GM12878 (cell line): Measurements from ENCODE around the gene BCAS3. TPM values are rescaled to one million over a fixed set of nuclear protein-coding genes. Genes with fewer than 3 reads are reported as not detected.
"Not testable (repeated sequence)": the region's sequence is repeated elsewhere in the genome, so short reads cannot be mapped to it uniquely, and the experiment has no call there.

ENCODE experiments used
- ATAC-seq: fragments of 200-7000 bp; cut with Tn5 transposase; 3 replicates; pipeline ENCODE4 v1.9.1; 2020; ENCODE audit warnings: mild to moderate bottlenecking, moderate library complexity
- BruUV-seq: library from RNA; stranded (reverse); fragments of 400-500 nt; replicated peaks from 2 replicates; lab custom pipeline; 2021; lab: Mats Ljungman, UMichigan
- CTCF ChIA-PET: fragments of 300-600 bp; sonication (Branson Sonifier 250); formaldehyde crosslinking; extraction: SDS; loops from one replicate; lab custom pipeline; 2021; ENCODE audit warnings: inconsistent platforms; lab: Yijun Ruan, JAX
- POLR2A ChIA-PET: fragments of 350-600 bp; formaldehyde crosslinking; extraction: SDS; loops from one replicate; lab custom pipeline; 2021; ENCODE audit warnings: inconsistent platforms; lab: Charles Lee
- RAD21 ChIA-PET: fragments of 300-600 bp; sonication (Branson Sonifier 250); formaldehyde crosslinking; loops from one replicate; lab custom pipeline; 2023; ENCODE audit warnings: antibody characterized with exemption; ENCODE audit not compliant: unreplicated experiment; lab: Charles Lee
- SMC1A ChIA-PET: fragments of 300-600 bp; sonication (Branson Sonifier 250); formaldehyde crosslinking; loops from one replicate; lab custom pipeline; 2023; ENCODE audit not compliant: unreplicated experiment, uncharacterized antibody; lab: Charles Lee
- DNase-seq: peaks from one replicate; pipeline ENCODE4 v3.0.0-alpha.2; 2011; ENCODE audit warnings: low read depth, low spot score
- FAIRE-seq: peaks from 3 replicates; lab custom pipeline; 2011; peaks lifted over from hg19 to GRCh38; lab: Jason Lieb, UNC
- H2AFZ ChIP-seq: 2 replicates; pipeline ENCODE4 v1.6.0; 2011; ENCODE audit warnings: low read depth, low read length, control low read depth; ENCODE audit not compliant: control insufficient read depth
- H3K27ac ChIP-seq: 2 replicates; pipeline ENCODE4 v1.5.1; 2011; ENCODE audit warnings: control low read depth; ENCODE audit not compliant: control insufficient read depth, insufficient read depth
- H3K27me3 ChIP-seq, 2 experiments: replicated peaks in 1 of 2; 2 replicates each; pipeline versions ENCODE4 v1.6.0 to v1.6.1; 2011; ENCODE audit warnings: low read length in 1 of 2; ENCODE audit not compliant: control insufficient read depth in 2 of 2, insufficient read depth in 2 of 2
- H3K36me3 ChIP-seq, 2 experiments: 2 replicates each; pipeline ENCODE4 v1.5.1; 2011; ENCODE audit warnings: low read length in 1 of 2; ENCODE audit not compliant: control insufficient read depth in 2 of 2, insufficient read depth in 2 of 2
- H3K4me1 ChIP-seq: 2 replicates; pipeline ENCODE4 v1.6.1; 2011; ENCODE audit warnings: mild to moderate bottlenecking, low read length, moderate library complexity, mixed read lengths; ENCODE audit not compliant: control insufficient read depth, insufficient read depth
- H3K4me2 ChIP-seq: 2 replicates; pipeline ENCODE4 v1.6.0; 2011; ENCODE audit warnings: control low read depth; ENCODE audit not compliant: control insufficient read depth, insufficient read depth
- H3K4me3 ChIP-seq: fragments of 200-600 bp; sonication (generic); 2 replicates; pipeline ENCODE4 v1.5.1; 2016
- H3K79me2 ChIP-seq: 2 replicates; pipeline ENCODE4 v1.6.0; 2011; ENCODE audit warnings: low read length; ENCODE audit not compliant: control insufficient read depth, insufficient read depth
- H3K9ac ChIP-seq: 2 replicates; pipeline ENCODE4 v1.8.0; 2011; ENCODE audit warnings: low read length, control low read depth, mixed read lengths; ENCODE audit not compliant: control insufficient read depth, insufficient read depth
- H3K9me3 ChIP-seq: replicated peaks from 3 replicates; pipeline ENCODE4 v1.5.1; 2011; ENCODE audit warnings: mild to moderate bottlenecking, low read length; ENCODE audit not compliant: control insufficient read depth, insufficient read depth
- H4K20me1 ChIP-seq: 2 replicates; pipeline ENCODE4 v1.6.0; 2011; ENCODE audit not compliant: control insufficient read depth, insufficient read depth
- ETV6 ChIP-seq, 2 experiments: fragments of 450-650 bp in 1 of 2; IDR thresholded peaks in 1 of 2; conservative IDR thresholded peaks in 1 of 2; 2 replicates each; pipeline ENCODE4 v1.6.1; 2014; ENCODE audit warnings: antibody characterized with exemption in 1 of 2, borderline replicate concordance in 1 of 2, low read depth in 1 of 2, mild to moderate bottlenecking in 1 of 2, moderate library complexity in 1 of 2
- NFXL1 ChIP-seq: fragments of 450-650 bp; IDR thresholded peaks from 2 replicates; pipeline ENCODE4 v1.6.1; 2017; ENCODE audit warnings: antibody characterized with exemption, mild to moderate bottlenecking, borderline replicate concordance
- ZNF207 ChIP-seq: fragments of 450-650 bp; IDR thresholded peaks from 2 replicates; pipeline ENCODE4 v1.6.1; 2014; ENCODE audit warnings: antibody characterized with exemption, mild to moderate bottlenecking, borderline replicate concordance
- WGBS: methylation state at CpG from one replicate; pipeline ENCODE4 v1.1.6; 2016; ENCODE audit warnings: low lambda C conversion rate; ENCODE audit not compliant: insufficient replicate concordance, insufficient coverage; ENCODE audit errors: missing lambda C conversion rate; 5-methylcytosine and 5-hydroxymethylcytosine counted together
- in situ Hi-C: fragments of 300-500 bp; cut with MboI; formaldehyde crosslinking; loops from 9 replicates; pipeline ENCODE4 v1.14.3; 2018; ENCODE audit warnings: mixed read lengths
- intact Hi-C: fragments of 100-400 bp; cut with micrococcal nuclease; formaldehyde crosslinking; loops from one replicate; pipeline ENCODE4 v1.14.2; 2022; ENCODE audit not compliant: unreplicated experiment
- polyA plus RNA-seq, 11 experiments: library from polyadenylated mRNA; depleted of rRNA in 4 of 11; unstranded in 6 of 11; stranded (reverse) in 5 of 11; fragments of >200 nt; fragmentation: Nextera tagmentation in 4 of 11; fragmentation: Illumina TruSeq in 1 of 11; extraction: Ambion mirVana in 4 of 11; extraction: Trizol in 1 of 11; gene quantifications; 1 replicate in 1 of 11; 2 replicates in 10 of 11; pipeline versions ENCODE4 v1.2.1 to v1.2.3, GENCODE V29; 2011 to 2016; ENCODE audit warnings: inconsistent platforms in 2 of 11, missing spikeins in 2 of 11, low read depth in 1 of 11
- total RNA-seq, 4 experiments: library from RNA; depleted of rRNA in 3 of 4; stranded (reverse); fragments of >200 nt in 3 of 4; fragmentation: Illumina TruSeq in 1 of 4; extraction: Trizol in 1 of 4; gene quantifications; 2 replicates each; pipeline versions ENCODE4 v1.2.1 to v1.2.3, GENCODE V29; 2013 to 2021

The BCAS3 gene
- total and polyA plus RNA-seq, 10 of the 15 experiments (the other 5 are each of a cell fraction or from before 2014, with no cell fraction given), result 2.1 to 11.0 (median 6.6) TPM

DNA sequence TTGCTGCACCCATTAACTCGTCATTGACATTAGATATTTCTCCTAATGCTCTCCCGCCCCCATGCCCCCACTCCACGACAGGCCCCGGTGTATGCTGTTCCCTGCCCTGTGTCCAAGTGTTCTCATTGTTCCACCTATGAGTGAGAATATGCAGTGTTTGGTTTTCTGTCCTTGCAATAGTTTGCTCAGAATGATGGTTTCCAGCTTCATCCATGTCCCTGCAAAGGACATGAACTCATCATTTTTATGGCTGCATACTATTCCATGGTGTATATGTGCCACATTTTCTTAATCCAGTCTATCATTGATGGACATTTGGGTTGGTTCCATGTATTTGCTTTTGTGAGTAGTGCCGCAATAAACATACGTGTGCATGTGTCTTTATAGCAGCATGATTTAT lies 83.7 kb downstream of the BCAS3 start:
- H3K4me3 ChIP-seq, SMC1A ChIA-PET, BruUV-seq, H3K79me2 ChIP-seq, H3K27ac ChIP-seq, RAD21 ChIA-PET, intact Hi-C loops, CTCF ChIA-PET, H3K4me1 ChIP-seq, POLR2A ChIA-PET, DNase-seq, H3K27me3 ChIP-seq, H3K9me3 ChIP-seq, H2AFZ ChIP-seq, H3K36me3 ChIP-seq, in situ Hi-C loops, H4K20me1 ChIP-seq, FAIRE-seq, ATAC-seq, H3K4me2 ChIP-seq, H3K9ac ChIP-seq: not testable (repeated sequence)
- WGBS, result 68% methylated on average over 6 of the region's 6 CpGs
- TF ChIP-seq ETV6 (conservative IDR thresholded peaks at IDR 0.05 in 1 of 2, IDR thresholded peaks at IDR 0.05 in 1 of 2; ENCODE audit: borderline replicate concordance in 1 of 2, low read depth in 1 of 2), result peak in 1 of 2 experiments; percentile 69; a peak in 1 of 4 replicates

DNA sequence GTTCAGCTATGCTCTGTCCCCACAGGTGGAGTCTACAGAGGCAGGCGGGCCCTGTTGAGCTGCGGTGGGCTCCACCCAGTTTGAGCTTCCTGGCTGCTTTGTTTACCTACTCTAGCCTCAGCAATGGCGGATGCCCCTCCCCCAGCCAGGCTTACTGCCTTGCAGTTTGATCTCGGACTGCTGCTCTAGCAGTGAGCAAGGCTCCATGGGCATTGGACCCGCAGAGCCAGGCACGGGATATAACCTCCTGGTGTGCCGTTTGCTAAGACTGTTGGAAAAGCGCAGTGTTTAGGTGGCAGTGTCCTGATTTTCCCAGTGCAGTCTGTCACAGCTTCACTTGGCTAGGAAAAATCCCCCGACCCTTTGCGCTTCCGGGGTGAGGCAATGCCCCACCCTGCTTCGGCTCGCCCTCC lies 89.1 kb downstream of the BCAS3 start:
- CTCF ChIA-PET, result no interaction called here
- RAD21 ChIA-PET, result no interaction called here
- BruUV-seq, result no TSS peak
- in situ Hi-C loops, result no loop called here
- no peaks in the 10 kb centered on the region for H3K9me3 ChIP-seq
- no peak for DNase-seq
- no peak for FAIRE-seq
- TF ChIP-seq ZNF207 (no peak), NFXL1 (0 out of 2 replicates have a peak, but pooled peaks have one; percentile 55)
- POLR2A ChIA-PET, result no interaction called here
- H3K79me2 ChIP-seq, result no peaks in the 10 kb centered on the region
- 71% methylated on average over 12 of the region's 13 CpGs for WGBS
- no peak overlapping the region for H2AFZ ChIP-seq
- H3K4me1 ChIP-seq, result no peaks in the 10 kb centered on the region
- H3K4me3 ChIP-seq, result no peak overlapping the region
- intact Hi-C loops, result no loop called here
- H3K9ac ChIP-seq, result no peak overlapping the region
- H4K20me1 ChIP-seq, result no peaks in the 10 kb centered on the region
- no peak overlapping the region for H3K4me2 ChIP-seq
- no peaks in the 10 kb centered on the region for H3K27me3 ChIP-seq
- ATAC-seq, result no peak
- SMC1A ChIA-PET, result no interaction called here
- H3K27ac ChIP-seq, result no peak overlapping the region
- no peaks in the 10 kb centered on the region for H3K36me3 ChIP-seq
